Activated naive CD4-positive, alpha-beta T cell treated with anti-CD3 and anti-CD28 coated beads, Interleukin-2, amount 10 ng/mL, durations not matched to agents 5 hours and 36 hours (primary cell): ENCODE results near the gene RASGRF2. TPM values are rescaled to one million over a fixed set of nuclear protein-coding genes. Genes with fewer than 3 reads are reported as not detected.

Source experiments
- total RNA-seq, 2 experiments: library from RNA; stranded (reverse); gene quantifications; one replicate each; pipeline ENCODE4 v1.2.3, GENCODE V29; 2021

The RASGRF2 gene, protein sequence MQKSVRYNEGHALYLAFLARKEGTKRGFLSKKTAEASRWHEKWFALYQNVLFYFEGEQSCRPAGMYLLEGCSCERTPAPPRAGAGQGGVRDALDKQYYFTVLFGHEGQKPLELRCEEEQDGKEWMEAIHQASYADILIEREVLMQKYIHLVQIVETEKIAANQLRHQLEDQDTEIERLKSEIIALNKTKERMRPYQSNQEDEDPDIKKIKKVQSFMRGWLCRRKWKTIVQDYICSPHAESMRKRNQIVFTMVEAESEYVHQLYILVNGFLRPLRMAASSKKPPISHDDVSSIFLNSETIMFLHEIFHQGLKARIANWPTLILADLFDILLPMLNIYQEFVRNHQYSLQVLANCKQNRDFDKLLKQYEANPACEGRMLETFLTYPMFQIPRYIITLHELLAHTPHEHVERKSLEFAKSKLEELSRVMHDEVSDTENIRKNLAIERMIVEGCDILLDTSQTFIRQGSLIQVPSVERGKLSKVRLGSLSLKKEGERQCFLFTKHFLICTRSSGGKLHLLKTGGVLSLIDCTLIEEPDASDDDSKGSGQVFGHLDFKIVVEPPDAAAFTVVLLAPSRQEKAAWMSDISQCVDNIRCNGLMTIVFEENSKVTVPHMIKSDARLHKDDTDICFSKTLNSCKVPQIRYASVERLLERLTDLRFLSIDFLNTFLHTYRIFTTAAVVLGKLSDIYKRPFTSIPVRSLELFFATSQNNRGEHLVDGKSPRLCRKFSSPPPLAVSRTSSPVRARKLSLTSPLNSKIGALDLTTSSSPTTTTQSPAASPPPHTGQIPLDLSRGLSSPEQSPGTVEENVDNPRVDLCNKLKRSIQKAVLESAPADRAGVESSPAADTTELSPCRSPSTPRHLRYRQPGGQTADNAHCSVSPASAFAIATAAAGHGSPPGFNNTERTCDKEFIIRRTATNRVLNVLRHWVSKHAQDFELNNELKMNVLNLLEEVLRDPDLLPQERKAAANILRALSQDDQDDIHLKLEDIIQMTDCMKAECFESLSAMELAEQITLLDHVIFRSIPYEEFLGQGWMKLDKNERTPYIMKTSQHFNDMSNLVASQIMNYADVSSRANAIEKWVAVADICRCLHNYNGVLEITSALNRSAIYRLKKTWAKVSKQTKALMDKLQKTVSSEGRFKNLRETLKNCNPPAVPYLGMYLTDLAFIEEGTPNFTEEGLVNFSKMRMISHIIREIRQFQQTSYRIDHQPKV (N-terminal part only)
- 1 to 10 TPM; 8.8 to 9.4 TPM for total RNA-seq

DNA sequence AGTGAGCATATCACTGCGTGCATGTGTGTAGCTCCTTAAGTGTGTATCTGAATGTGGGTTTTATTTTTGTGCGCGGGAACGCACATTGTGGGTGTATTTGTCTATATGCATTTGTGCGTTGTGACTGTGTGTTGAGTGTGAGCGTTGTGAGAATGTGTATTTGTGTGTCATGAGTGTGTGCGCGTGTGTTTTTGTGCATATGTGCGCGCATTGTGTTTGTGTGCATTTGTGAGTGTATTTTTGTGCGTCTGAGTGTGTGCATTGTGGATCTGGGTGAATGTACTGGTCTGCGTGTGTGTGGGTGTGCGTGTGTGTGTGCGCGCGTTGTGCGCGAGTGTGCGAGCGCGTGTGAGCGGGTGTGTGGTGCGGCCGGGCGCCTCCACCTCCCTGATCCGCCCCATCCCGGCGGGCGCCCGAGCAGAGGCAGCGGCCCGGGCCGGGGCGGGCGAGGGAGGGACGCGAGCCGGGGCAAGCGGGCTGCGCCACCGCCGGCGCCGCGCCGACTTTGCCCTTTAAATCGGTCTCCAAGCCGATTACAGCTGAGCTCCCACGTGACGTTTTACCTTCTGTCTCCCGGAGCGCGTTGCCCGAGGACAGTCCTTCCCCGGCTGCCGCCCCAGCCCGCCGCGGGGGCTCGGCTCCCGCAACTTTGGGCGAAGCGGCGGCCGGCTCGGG is at the start of gene RASGRF2:
RASGRF2 (plus strand) TSS at position 596 of the 675 bp plus-strand sequence. CDS start 376 bp downstream, outside the sequence.

DNA sequence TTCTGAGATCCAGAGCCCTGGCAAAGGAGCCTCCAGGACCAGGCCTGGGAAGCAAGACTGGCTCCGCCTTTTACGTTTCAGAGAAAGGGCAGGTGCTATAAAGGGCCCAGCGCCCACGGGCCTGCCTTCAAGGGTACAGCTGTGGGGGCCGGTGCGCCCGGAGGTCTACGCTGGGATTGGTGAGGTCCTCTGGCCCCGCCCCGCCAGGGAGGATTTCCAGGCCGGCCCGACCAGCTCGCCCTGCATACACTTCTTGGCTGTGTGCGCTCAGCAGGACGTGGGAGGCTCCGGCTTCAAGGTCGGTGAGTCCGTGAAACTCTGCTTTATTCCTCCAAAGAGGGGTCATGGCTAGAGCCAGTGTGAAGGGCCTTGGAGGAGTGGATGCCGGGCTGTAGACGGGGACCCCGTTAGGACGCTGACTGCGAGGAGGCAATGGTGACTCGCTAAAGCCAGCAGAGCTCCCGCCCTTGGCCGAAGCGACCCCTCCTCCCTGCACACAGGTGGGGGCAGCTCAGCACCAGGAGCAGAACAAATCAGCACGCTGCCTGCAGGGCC is 273.0 kb downstream of the RASGRF2 start, which contains the start of gene CKMT2:
CKMT2 (plus strand) TSS at position 243 of the 555 bp plus-strand sequence. CDS start 17,811 bp downstream, outside the sequence.

